Measurements from ENCODE around the gene IRX3.

GRCh38 chr16:54335230-54335629 is 48.6 kb upstream of the IRX3 start:
- no peak for TF ChIP-seq CTCF (IDR thresholded peaks at IDR 0.05)
- no peak for TF ChIP-seq POLR2A (IDR thresholded peaks at IDR 0.05)
- TF ChIP-seq EP300 (IDR thresholded peaks at IDR 0.05), result no peak

Data from ovary (tissue), 3 donors.